ENCODE measurements around the gene RIMS1. TPM values are rescaled to one million over a fixed set of nuclear protein-coding genes. Genes with fewer than 3 reads are reported as not detected.
"Not testable (repeated sequence)": the region's sequence is repeated elsewhere in the genome, so short reads cannot be mapped to it uniquely, and the experiment has no call there.

The RIMS1 gene
- total and polyA plus RNA-seq, 2 donors (not counting 3 experiments of a cell fraction or from before 2014, with no cell fraction given): 0.15 TPM; not detected in 1

- ChIA-PET POLR2A (no interaction called here), CTCF (no interaction called here)
- Histone ChIP-seq H3K9ac (replicated peaks; ENCODE audit: extremely low read depth, insufficient read depth, low read length) (no peak overlapping the region), H3K36me3 (ENCODE audit: control insufficient read depth in 2 of 2, extremely low read depth in 1 of 2, insufficient read depth in 2 of 2, low read length in 2 of 2) (no peaks in the 10 kb centered on the region), H3K27me3 (ENCODE audit: control insufficient read depth in 2 of 2, insufficient read depth in 2 of 2, low read length in 2 of 2) (no peaks in the 10 kb centered on the region), H3K4me3 (replicated peaks in 1 of 3; ENCODE audit: insufficient read depth in 1 of 3, low read depth in 1 of 3, low read length in 3 of 3) (no peak overlapping the region), H2AFZ (ENCODE audit: low read depth, low read length) (no peak overlapping the region), H3K79me2 (ENCODE audit: control insufficient read depth, insufficient read depth, low read length) (no peaks in the 10 kb centered on the region), H3K9me1 (replicated peaks; ENCODE audit: control insufficient read depth, extremely low read depth, insufficient read depth, low read length) (no peaks in the 10 kb centered on the region), H4K20me1 (replicated peaks; ENCODE audit: control insufficient read depth, extremely low read depth, insufficient read depth, low read length) (no peaks in the 10 kb centered on the region), H3K9me3 (replicated peaks; ENCODE audit: control insufficient read depth, insufficient read depth, low read length) (no peaks in the 10 kb centered on the region), H3K4me2 (ENCODE audit: insufficient read depth, low read length) (no peak overlapping the region), H3K27ac (ENCODE audit: insufficient read depth, low read depth, low read length) (no peak overlapping the region), H3K4me1 (ENCODE audit: control insufficient read depth, extremely low read depth, insufficient read depth, low read length) (no peaks in the 10 kb centered on the region)
- FAIRE-seq (no peak), DNase-seq (ENCODE audit: low read depth, low spot score) (no peak)
- no peak for TF ChIP-seq EZH2 (IDR thresholded peaks at IDR 0.05; ENCODE audit: borderline replicate concordance, low read depth, low read length, severe bottlenecking)
- no peak for TF ChIP-seq JUN (IDR thresholded peaks at IDR 0.05; ENCODE audit: borderline replicate concordance, insufficient read depth, insufficient read length, low read depth)
- TF ChIP-seq GATA2 (IDR thresholded peaks at IDR 0.05; ENCODE audit: insufficient read depth, insufficient read length, low read depth, low read length): no peak
- no peak for TF ChIP-seq POLR2A (IDR thresholded peaks at IDR 0.05; ENCODE audit: low read depth, low read length)
- no peak for TF ChIP-seq POLR2AphosphoS5 (IDR thresholded peaks at IDR 0.05; ENCODE audit: insufficient read depth, low read depth, low read length)
- TF ChIP-seq CTCF (IDR thresholded peaks at IDR 0.05; ENCODE audit: extremely low read depth in 1 of 2, insufficient read depth in 1 of 2, low read depth in 1 of 2, low read length in 2 of 2): no peak
- TF ChIP-seq MAX (IDR thresholded peaks at IDR 0.05; ENCODE audit: insufficient read depth, insufficient read length): no peak
- no peak for TF ChIP-seq FOS (IDR thresholded peaks at IDR 0.05; ENCODE audit: borderline replicate concordance, insufficient read depth, low read length)
- TF ChIP-seq MYC (IDR thresholded peaks at IDR 0.05; ENCODE audit: low read depth, low read length): no peak
- no TSS peak for BruUV-seq (replicated peaks)
- dilution Hi-C loops (cut with MboI; ENCODE audit: extremely low pct_ligation_motif_present, low sequenced_read_pairs) (no loop called here), intact Hi-C loops (cut with micrococcal nuclease) (no loop called here)
Measured at GRCh38 chr6:72002415-72002814, 116.1 kb downstream of the RIMS1 start.

GRCh38 chr6:72006591-72006990, 120.2 kb downstream of the RIMS1 start:
- not testable (repeated sequence) for H3K27ac ChIP-seq (ENCODE audit: insufficient read depth, low read depth, low read length); BruUV-seq (replicated peaks)

More at GRCh38 chr6:72006591-72006990, 120.2 kb downstream of the RIMS1 start:
- H3K4me3 ChIP-seq (replicated peaks in 1 of 3; ENCODE audit: insufficient read depth in 1 of 3, low read depth in 1 of 3, low read length in 3 of 3); dilution Hi-C loops (cut with MboI; ENCODE audit: extremely low pct_ligation_motif_present, low sequenced_read_pairs); H3K9ac ChIP-seq (replicated peaks; ENCODE audit: extremely low read depth, insufficient read depth, low read length); H3K9me1 ChIP-seq (replicated peaks; ENCODE audit: control insufficient read depth, extremely low read depth, insufficient read depth, low read length); H2AFZ ChIP-seq (ENCODE audit: low read depth, low read length); H4K20me1 ChIP-seq (replicated peaks; ENCODE audit: control insufficient read depth, extremely low read depth, insufficient read depth, low read length); DNase-seq (ENCODE audit: low read depth, low spot score); H3K36me3 ChIP-seq (ENCODE audit: control insufficient read depth in 2 of 2, extremely low read depth in 1 of 2, insufficient read depth in 2 of 2, low read length in 2 of 2); H3K27me3 ChIP-seq (ENCODE audit: control insufficient read depth in 2 of 2, insufficient read depth in 2 of 2, low read length in 2 of 2); H3K4me2 ChIP-seq (ENCODE audit: insufficient read depth, low read length); FAIRE-seq; CTCF ChIA-PET; POLR2A ChIA-PET; H3K4me1 ChIP-seq (ENCODE audit: control insufficient read depth, extremely low read depth, insufficient read depth, low read length); H3K9me3 ChIP-seq (replicated peaks; ENCODE audit: control insufficient read depth, insufficient read depth, low read length); H3K79me2 ChIP-seq (ENCODE audit: control insufficient read depth, insufficient read depth, low read length); intact Hi-C loops (cut with micrococcal nuclease): not testable (repeated sequence)
